GM21360 (cell line): Measurements from ENCODE around the gene CACNA1G.

Experiments
- ATAC-seq: cut with Tn5 transposase; IDR thresholded peaks from one replicate; pipeline ENCODE4 v1.9.1; 2021; ENCODE audit warnings: mild to moderate bottlenecking, moderate library complexity; ENCODE audit not compliant: unreplicated experiment

Gene CACNA1G

DNA sequence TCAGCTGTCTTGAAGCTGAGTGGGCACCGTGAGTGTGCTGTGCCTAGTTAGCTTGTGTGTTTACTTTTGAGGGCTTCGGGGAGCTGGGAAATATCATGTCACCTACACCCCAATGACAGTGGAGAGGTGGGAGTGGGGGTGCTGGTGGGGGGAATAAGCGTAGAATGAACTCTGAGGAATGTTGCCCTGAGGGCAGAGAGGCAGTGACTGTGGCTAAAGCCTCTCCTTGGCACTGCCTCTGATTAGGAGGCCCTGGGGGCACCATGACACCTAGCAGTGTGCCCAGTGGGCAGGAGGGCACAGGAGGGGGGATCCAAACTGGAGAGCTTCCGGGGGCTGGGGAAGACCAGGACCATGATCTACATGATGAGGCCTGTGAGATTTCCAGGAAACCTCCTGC, 24.8 kb downstream of the CACNA1G start:
- no peak for ATAC-seq

DNA sequence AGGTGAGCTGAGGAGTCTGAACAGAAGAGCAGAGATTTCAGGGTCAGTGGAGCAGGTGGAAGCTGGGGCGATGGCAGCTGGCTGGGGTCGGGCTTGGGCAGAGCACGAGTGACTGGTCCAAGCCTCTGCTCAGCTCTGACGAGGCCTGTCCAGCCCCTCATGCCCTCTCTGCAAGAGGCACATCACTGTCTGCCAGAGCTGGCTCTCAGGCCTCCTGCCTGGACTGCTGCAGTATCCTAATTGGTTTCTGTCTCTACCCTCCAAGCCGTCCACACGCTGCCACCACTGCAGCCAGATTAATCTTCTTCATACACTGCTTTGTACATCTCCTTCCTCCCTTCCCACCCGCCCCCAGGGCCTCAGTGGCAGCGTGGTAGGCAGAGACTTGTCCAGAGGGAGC, 25.4 kb downstream of the CACNA1G start:
- ATAC-seq: no peak

DNA sequence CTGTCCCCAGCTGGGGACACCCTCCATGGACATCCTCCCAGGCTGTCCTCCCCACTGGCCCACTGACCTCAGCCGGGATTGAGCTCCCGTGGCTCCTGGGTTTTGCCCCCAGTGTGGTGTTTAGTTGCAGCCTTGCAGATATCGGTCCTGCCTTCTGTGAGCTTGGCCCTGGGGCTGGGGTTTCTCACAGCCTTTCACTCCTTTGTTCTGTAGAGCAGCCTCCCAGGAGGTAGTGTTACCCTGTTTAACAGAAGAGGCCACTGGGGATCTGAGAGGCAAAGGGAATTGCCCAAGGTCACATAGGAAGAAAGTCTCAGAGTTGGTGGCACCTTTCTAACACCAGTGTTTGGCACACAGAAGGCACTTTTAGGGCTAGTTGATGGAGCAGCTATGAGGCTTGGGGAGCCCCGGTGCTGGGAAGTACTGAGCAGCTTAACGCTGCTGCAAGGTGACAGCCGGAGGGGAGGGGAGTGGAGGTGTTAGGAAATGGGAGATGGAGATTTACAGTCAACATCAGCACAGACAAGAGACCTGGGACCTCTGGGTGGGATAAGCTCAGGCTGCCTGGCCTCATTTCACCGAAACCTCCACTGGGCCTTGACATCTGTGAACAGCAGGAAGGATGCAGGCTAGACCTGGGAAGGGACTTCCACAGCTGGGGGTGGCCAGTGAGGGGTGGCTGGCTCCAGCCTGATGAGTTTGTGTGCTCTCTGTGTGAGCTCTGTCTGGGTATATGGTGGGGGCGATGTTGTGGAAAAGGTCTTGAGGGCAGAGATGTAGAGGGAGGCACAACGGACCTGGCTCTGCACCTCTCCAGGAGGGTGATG, 26.1 kb downstream of the CACNA1G start:
- ATAC-seq: no peak

DNA sequence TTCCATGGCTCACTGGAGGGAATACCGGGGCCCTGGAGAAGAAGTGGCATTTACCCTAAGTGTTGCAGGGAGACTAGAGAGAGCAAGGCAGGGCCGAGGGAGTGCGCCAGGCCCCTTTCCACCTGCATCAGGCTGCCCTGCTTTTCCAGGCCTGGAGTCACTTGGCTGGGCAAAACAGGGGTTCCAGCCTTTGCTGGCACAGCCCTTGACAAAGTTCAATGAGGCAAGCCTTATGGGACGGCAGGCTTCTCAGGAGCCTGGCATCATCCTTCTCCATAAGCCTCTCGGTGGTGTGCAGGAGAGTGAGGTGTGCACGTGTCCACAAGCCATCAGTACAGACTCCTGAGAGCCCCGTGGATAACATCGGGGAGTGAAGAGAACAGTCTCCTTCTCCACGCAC, 27.1 kb downstream of the CACNA1G start:
- no peak for ATAC-seq

DNA sequence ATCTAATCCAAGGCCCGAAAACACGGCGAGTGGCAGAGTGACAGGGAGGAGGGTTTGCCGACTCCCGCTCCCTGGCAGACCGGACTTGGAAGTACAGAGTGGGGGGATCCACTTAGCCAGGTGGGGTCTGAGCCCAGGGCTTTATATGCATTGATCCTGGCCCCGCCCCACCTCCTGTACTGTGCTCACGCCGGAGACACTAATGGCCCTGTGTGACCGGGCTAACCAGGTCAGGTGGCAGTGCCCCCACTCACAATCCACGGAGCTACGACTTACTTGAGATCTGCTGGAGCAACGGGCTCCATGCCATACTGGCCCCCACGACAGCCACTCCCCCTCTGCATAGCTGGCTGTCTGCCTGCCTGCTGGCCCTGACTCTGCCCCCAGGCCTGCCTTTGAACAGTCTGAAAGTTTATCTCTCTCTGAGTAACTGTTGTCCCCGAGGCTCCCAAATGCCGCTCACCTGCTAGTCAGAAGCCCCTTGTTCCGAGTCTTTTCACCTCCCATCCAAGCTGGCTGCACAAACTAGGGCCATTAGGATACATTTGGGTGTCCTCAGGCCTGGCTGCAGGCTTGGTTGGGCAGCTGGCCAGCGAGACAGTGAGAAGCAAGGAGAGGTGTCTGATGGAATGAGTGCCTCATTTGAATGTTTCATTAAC, 28.0 kb downstream of the CACNA1G start:
- ATAC-seq: no peak

DNA sequence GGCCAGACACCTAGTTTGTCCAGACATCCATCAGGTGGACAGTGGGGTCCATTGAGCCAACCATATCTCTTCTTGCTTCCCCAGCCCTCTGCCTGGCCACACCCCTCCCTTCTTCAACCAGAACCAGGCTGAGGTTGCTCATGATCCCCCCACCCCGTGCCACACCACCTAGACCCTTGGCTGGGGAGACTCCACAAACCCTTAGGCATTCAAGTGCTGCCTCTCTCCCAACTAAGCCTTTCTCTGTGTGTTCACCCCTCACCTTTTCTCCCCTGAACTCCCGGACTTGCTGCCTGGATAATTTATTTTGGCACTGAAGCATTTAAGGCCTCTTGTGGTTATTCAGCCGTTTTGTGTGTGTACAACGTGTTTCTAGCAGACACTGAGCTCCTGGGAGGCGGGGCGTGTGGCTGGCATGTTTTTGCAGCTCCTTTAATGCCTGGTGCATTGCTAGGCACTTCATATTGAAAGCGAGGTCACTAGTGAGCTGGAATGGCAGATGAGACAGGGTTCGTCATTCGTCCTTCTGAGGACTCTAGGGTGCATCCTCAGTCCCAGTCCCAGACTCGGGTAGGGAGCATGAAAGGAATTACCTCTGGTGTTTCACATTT, 28.7 kb downstream of the CACNA1G start:
- ATAC-seq: no peak

DNA sequence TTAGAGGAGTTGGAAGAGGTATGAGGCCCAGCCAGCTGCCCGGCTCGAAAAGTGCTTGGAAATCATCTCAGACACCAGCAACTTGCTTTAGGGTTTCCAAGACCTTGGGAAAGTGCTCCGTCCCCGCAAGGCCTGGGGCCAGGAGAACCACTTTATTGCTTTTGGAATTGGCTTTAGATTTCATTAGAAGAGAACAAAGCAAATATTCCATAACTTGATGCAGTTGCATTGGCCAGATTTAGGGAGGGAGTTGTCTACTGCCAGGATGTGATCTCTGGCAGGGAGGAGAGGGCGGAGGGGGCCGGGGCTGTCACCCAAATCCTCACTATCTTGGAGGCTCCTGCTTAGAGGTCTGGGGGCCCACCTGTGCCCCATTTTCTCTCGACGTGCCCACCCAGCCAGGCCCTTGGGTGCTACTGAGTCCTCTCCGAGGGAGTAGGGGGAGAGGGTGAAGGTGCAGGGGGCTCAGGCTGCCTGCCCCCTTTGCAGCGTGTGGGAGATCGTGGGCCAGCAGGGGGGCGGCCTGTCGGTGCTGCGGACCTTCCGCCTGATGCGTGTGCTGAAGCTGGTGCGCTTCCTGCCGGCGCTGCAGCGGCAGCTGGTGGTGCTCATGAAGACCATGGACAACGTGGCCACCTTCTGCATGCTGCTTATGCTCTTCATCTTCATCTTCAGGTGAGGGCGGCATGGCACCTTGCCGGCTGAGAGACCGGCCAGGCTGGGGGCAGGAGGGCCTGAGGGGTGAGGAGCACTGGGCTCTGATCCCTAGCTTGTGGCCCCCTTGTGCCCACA, 30.6 kb downstream of the CACNA1G start:
- ATAC-seq: no peak

DNA sequence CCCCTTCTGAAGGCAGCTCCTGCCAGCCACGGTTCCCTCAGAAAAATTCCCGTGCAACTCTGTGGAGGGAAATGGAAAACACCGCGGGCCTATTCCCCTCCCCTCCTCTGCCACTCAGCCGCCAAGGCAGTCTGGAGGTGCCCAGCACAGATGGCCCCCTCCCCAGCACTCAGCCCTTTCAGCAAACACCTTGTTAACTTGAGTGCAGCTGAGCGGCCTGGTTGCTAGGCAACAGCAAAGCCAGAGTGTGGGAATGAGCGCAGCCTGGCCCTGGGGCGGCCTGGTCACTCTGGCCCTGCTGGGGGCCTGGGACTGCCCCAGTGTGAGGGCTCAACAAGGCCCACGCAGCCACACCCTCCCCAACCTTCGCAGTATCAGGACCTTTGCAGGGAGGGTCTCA, 32.8 kb downstream of the CACNA1G start:
- no peak for ATAC-seq

DNA sequence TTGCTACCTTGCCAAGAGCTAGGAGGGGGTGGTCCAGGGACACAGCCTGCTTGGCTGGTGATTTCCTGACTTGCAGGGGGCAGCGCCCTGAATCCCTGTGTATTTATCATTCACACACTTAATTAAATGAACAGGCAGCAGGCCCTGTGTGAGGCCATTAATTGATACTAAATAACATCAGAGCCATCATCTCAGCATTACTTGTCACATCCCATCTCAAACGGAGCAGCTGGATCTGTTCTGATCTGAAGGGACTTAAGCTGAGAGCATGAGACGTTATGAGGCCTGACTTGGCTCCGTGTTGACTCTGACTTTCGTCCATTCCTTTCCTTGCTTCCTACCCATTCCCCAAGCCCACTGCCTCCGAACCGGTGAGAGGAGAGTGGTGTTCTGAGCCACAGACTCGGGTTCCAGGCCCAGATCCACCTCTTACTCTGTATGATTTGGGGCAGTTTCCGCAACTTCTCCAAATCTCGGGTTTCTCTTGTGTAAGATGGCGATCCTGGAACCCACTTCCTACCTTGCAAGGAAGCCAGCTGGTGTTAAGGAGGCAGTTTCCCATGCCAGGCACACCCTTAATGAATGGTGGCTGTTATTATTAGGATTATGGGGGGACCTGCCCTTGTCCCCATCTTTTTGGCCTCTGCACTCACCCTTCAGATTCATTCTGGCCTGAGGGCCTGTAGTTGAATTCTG, 33.8 kb downstream of the CACNA1G start:
- ATAC-seq: no peak

DNA sequence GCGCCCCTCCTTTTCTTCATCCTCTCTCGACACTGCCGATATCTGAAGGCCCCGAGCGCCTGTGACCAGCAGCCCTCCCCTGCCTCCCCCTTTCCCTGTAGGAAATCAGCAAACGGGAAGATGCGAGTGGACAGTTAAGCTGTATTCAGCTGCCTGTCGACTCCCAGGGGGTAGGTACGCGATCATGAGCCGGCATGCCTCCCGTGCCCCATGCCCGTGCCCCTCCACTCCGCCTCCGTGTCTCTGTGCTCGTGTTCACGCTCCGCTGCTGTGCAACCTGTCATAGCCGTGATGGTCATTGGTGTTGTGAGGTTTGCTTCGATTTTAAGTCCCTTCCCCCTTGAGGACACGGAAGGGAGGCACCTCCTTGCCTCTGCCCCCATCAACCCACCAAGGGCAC, 34.4 kb downstream of the CACNA1G start:
- no peak for ATAC-seq

DNA sequence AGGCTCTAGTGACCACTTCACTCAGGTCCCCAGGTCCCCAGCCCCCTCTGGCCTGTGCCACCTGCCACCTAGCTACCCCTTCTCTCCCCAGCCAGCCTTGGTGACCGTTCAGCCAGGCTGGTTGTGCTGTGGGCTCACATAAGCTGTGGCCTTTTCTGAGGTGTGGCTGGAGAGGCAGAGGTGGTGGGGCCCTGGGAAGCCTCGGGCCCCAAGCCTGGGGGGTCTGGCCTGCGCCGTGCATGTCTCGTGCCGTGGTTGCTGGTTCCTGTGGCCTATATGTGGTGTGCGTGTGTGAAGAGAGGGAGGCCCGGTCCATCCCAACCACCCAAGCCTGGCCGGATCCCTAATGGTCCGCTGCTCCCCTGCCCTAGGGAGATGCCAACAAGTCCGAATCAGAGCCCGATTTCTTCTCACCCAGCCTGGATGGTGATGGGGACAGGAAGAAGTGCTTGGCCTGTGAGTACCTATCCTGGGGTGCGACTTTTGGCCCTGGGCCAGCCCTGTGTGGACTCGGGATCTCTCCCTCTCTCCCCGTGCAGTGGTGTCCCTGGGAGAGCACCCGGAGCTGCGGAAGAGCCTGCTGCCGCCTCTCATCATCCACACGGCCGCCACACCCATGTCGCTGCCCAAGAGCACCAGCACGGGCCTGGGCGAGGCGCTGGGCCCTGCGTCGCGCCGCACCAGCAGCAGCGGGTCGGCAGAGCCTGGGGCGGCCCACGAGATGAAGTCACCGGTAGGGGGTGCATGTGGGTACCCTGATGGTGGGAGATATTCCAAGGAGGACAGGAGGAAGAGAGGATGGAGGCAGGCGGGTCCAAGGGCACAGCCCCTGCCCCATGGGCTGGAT, 35.9 kb downstream of the CACNA1G start:
- no peak for ATAC-seq

DNA sequence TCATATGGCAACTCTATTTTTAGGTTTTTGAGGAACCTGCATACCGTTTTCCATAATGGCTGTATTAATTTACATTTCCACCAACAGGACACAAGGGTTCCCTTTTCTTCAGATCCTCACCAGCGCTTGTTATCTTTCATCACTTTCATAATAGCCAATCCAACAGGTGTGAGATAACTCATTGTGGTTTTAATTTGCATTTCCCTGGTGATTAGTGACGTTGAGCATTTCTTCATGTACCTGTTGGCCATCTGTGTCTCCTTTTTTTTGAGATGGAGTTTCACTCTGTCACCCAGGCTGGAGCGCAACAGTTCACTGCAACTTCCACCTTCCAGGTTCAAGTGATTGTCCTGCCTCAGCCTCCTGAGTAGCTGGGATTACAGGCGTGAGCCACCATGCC, 38.0 kb downstream of the CACNA1G start:
- ATAC-seq: no peak

DNA sequence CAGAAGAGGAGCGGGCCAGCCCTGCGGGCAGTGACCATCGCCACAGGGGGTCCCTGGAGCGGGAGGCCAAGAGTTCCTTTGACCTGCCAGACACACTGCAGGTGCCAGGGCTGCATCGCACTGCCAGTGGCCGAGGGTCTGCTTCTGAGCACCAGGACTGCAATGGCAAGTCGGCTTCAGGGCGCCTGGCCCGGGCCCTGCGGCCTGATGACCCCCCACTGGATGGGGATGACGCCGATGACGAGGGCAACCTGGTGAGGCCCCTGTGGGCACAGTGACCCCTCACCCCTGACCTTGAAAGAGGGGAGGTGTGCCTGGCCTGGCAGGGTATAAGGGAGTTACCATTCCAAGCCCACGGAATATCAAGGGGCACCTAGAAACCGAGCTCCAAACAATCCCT, 39.1 kb downstream of the CACNA1G start:
- no peak for ATAC-seq

DNA sequence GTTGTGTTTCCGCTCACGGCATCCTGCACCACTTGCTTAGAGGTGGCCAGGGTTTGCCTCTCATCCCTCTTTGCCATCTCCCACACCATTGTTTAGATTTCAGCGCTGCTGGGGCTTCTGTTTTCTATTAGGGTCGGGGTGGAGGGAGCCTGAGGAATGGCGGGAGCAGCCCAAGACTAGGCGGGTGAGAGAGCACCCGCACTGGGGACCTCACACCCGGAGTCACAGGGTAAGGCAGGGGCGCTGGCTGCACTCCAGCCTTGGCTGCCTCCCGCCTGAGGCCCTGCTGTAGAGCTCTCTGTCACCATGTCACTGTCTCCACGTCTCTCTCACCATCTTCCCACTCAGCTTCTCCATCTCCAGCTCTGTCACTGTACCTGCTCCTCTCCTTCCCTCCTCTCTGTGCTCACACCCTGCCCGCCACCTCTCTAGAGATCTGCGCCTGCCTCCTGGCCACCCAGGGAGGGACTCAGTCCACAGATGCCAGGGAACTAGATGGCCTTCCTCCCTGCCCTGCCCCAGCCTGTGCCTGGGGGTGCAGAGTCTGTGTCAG, 41.4 kb downstream of the CACNA1G start:
- ATAC-seq: no peak

DNA sequence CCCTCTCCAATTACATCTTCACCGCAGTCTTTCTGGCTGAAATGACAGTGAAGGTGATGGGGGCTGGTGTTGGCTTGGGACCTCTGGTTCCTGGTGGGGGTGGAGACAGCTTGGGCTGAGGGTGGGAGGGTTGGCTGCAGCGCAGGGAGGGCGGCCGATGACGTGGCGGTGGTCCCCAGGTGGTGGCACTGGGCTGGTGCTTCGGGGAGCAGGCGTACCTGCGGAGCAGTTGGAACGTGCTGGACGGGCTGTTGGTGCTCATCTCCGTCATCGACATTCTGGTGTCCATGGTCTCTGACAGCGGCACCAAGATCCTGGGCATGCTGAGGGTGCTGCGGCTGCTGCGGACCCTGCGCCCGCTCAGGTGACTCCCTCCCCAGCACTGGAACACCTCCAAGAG, 42.3 kb downstream of the CACNA1G start:
- no peak for ATAC-seq

DNA sequence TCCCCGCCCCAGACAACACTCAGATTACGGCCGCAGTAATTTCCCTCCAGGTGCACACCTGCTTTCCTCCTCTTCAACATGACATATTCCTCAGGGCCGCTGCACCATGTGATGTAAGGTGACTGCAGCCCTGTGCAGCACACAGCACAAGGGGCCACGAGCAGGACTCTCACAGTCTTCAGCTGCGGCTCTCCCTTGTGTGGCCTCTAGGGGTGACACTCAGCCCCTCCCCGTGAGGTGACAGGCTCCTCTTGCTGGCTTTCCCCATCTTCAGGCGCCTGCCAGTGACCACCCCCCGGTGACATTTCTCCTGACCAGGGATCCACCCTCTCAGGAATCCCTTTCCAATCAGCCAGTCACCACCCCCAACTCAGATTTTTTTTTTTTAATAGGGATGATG, 42.8 kb downstream of the CACNA1G start:
- ATAC-seq: no peak

DNA sequence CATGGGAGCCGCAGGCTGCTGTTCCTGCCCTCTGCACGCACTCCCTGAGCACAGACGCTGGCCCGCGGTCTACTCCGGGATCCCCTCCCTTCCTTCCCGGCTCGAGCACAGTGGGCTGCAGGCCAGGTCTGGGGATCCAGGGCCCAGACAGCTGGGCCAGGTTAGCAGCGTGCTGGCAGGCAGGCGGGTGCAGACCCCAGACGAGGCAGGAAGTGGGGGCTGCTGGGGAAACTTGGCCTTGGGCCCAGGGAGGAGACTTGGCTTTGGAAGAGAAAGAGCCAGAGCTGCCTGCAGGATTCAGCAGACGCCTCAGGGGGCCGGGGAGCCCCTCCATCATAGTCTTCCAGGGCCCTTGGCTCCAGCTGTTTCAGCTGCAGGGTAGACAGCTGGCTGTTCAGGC, 44.0 kb downstream of the CACNA1G start:
- no peak for ATAC-seq

DNA sequence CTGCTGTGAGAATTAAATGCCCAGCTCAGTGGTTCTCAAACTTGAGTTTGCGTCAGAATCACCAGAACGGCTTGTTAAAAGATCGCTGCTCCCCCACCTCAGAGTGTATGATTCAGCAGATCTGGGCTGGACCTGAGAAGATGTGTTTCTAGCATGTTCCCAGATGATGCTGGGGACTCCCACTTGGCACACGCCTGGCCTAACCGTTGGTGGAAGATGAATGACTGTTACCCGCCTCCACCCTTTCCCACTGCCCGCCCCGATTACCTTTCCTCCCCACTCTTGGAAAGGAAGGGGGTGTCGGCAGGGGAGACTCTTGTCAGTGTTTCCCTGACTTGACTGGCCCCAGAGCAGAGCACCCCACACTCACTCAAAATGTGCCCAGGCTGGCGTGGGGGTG, 44.9 kb downstream of the CACNA1G start:
- ATAC-seq: no peak

DNA sequence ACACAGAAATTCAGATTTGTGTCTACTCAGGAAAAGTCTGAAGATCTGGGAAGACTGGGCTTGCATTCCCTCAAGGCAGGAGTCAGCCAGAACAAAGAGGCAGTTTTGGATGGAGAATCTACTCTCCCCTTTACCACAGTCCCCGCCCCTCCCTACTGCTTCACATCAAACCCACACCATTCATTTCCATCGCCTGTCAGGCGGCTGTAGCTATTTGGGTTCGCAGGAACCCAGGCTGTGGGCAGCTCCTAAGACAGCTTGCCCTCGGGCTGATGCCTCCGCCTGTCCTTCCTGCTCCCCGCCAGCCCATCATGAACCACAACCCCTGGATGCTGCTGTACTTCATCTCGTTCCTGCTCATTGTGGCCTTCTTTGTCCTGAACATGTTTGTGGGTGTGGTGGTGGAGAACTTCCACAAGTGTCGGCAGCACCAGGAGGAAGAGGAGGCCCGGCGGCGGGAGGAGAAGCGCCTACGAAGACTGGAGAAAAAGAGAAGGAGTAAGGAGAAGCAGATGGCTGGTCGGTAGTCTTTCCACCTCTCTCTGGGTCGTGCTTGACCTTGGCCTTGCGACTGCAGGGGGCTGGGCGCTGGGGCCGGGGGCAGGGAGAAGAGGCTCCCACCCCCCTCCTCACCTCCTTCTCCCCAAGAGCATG, 47.1 kb downstream of the CACNA1G start:
- ATAC-seq: no peak
